HEK293 (cell line): ENCODE results near the gene MACROD1.

Experiments used
- CTCF ChIA-PET: fragments of 350-600 bp; formaldehyde crosslinking; extraction: SDS; loops from one replicate; lab custom pipeline; 2021; ENCODE audit warnings: antibody characterized with exemption; lab: Yijun Ruan, JAX
- POLR2A ChIA-PET: fragments of 300-600 bp; formaldehyde crosslinking; extraction: SDS; loops from one replicate; lab custom pipeline; 2020; ENCODE audit warnings: antibody characterized with exemption, inconsistent platforms; lab: Yijun Ruan, JAX
- H3K27ac ChIP-seq: fragments of 200-500 bp; sonication (Bioruptor generic); 2 replicates; pipeline ENCODE4 v1.5.1; 2014; ENCODE audit warnings: low read depth, low read length, control low read depth, inconsistent platforms; ENCODE audit errors: extremely low read depth
- H3K36me3 ChIP-seq, 2 experiments: fragments of 200-500 bp in 1 of 2; sonication (Bioruptor generic) in 1 of 2; 1 replicate in 1 of 2; 2 replicates in 1 of 2; pipeline ENCODE4 v1.5.1; 2014 to 2017; ENCODE audit warnings: inconsistent platforms in 2 of 2, low read length in 2 of 2; ENCODE audit not compliant: control insufficient read depth in 2 of 2, insufficient read depth in 1 of 2
- H3K4me1 ChIP-seq: fragments of 200-500 bp; sonication (Bioruptor generic); 2 replicates; pipeline ENCODE4 v1.5.1; 2014; ENCODE audit warnings: mild to moderate bottlenecking, low read length, inconsistent platforms; ENCODE audit not compliant: control insufficient read depth, insufficient read depth
- H3K4me3 ChIP-seq: 2 replicates; pipeline ENCODE4 v1.5.1; 2011; ENCODE audit warnings: low read depth, mild to moderate bottlenecking, control low read depth, low read length, moderate library complexity
- H3K9me3 ChIP-seq: fragments of 200-500 bp; sonication (Bioruptor generic); 2 replicates; pipeline ENCODE4 v1.5.1; 2014; ENCODE audit warnings: low read depth, low read length, inconsistent platforms; ENCODE audit not compliant: control insufficient read depth, insufficient read depth
- BCL11B ChIP-seq: fragments of 450-650 bp; formaldehyde crosslinking; IDR thresholded peaks from 2 replicates; pipeline ENCODE4 v1.5.1; 2016; ENCODE audit warnings: low read depth, missing biosample characterization, missing genetic modification characterization
- SP7 ChIP-seq: fragments of 450-650 bp; formaldehyde crosslinking; IDR thresholded peaks from 2 replicates; pipeline ENCODE4 v1.5.1; 2016; ENCODE audit warnings: missing biosample characterization, missing genetic modification characterization
- TCF7L2 ChIP-seq: IDR thresholded peaks from 2 replicates; pipeline ENCODE4 v1.6.1; 2011; ENCODE audit warnings: low read depth, mild to moderate bottlenecking, inconsistent platforms, low read length, moderate library complexity, borderline replicate concordance
- ZFP69B ChIP-seq: fragments of 450-650 bp; formaldehyde crosslinking; IDR thresholded peaks from 2 replicates; pipeline ENCODE4 v1.5.1; 2016; ENCODE audit warnings: missing biosample characterization, missing genetic modification characterization
- ZNF10 ChIP-seq: fragments of 450-650 bp; formaldehyde crosslinking; IDR thresholded peaks from 2 replicates; pipeline ENCODE4 v1.5.1; 2017; ENCODE audit warnings: missing biosample characterization, missing genetic modification characterization
- ZNF248 ChIP-seq: fragments of 450-650 bp; formaldehyde crosslinking; IDR thresholded peaks from 2 replicates; pipeline ENCODE4 v1.5.1; 2017; ENCODE audit warnings: missing biosample characterization, missing genetic modification characterization
- ZNF37A ChIP-seq: fragments of 450-650 bp; IDR thresholded peaks from 2 replicates; pipeline ENCODE4 v1.5.1; 2018; ENCODE audit warnings: missing biosample characterization, missing genetic modification characterization
- ZNF473 ChIP-seq: fragments of 450-650 bp; formaldehyde crosslinking; IDR thresholded peaks from 2 replicates; pipeline ENCODE4 v1.5.1; 2017; ENCODE audit warnings: missing biosample characterization, missing genetic modification characterization
- ZNF48 ChIP-seq: fragments of 450-650 bp; formaldehyde crosslinking; IDR thresholded peaks from 2 replicates; pipeline ENCODE4 v1.5.1; 2016; ENCODE audit warnings: missing biosample characterization, missing genetic modification characterization
- TF ChIP-seq, protein P1 (sequence below): fragments of 450-650 bp; formaldehyde crosslinking; IDR thresholded peaks from 2 replicates; pipeline ENCODE4 v1.5.1; 2016; ENCODE audit warnings: missing biosample characterization, missing genetic modification characterization
- TF ChIP-seq, protein P2 (sequence below): fragments of 450-650 bp; formaldehyde crosslinking; conservative IDR thresholded peaks from 2 replicates; pipeline ENCODE4 v1.5.1; 2016; ENCODE audit warnings: low read depth, missing biosample characterization, missing genetic modification characterization
- TF ChIP-seq, protein P3 (sequence below): fragments of 450-650 bp; formaldehyde crosslinking; IDR thresholded peaks from 2 replicates; pipeline ENCODE4 v1.5.1; 2016; ENCODE audit warnings: missing biosample characterization, missing genetic modification characterization
- TF ChIP-seq, protein P4 (sequence below): fragments of 450-650 bp; formaldehyde crosslinking; IDR thresholded peaks from 2 replicates; pipeline ENCODE4 v1.5.1; 2017; ENCODE audit warnings: missing biosample characterization, missing genetic modification characterization
- TF ChIP-seq, protein P5 (sequence below): fragments of 450-650 bp; formaldehyde crosslinking; IDR thresholded peaks from 2 replicates; pipeline ENCODE4 v1.5.1; 2016; ENCODE audit warnings: missing biosample characterization, missing genetic modification characterization, low read depth
- TF ChIP-seq, protein P6 (sequence below): fragments of 450-650 bp; IDR thresholded peaks from 2 replicates; pipeline ENCODE4 v1.5.1; 2018; ENCODE audit warnings: missing biosample characterization, mild to moderate bottlenecking, missing genetic modification characterization
- TF ChIP-seq, protein P7 (sequence below): fragments of 450-650 bp; formaldehyde crosslinking; IDR thresholded peaks from 2 replicates; pipeline ENCODE4 v1.5.1; 2016; ENCODE audit warnings: missing biosample characterization, missing genetic modification characterization
- TF ChIP-seq, protein P8 (sequence below): fragments of 450-650 bp; formaldehyde crosslinking; IDR thresholded peaks from 2 replicates; pipeline ENCODE4 v1.5.1; 2016; ENCODE audit warnings: missing biosample characterization, missing genetic modification characterization
- TF ChIP-seq, protein P9 (sequence below): fragments of 450-650 bp; formaldehyde crosslinking; IDR thresholded peaks from 2 replicates; pipeline ENCODE4 v1.5.1; 2016; ENCODE audit warnings: missing biosample characterization, missing genetic modification characterization

Gene MACROD1

DNA sequence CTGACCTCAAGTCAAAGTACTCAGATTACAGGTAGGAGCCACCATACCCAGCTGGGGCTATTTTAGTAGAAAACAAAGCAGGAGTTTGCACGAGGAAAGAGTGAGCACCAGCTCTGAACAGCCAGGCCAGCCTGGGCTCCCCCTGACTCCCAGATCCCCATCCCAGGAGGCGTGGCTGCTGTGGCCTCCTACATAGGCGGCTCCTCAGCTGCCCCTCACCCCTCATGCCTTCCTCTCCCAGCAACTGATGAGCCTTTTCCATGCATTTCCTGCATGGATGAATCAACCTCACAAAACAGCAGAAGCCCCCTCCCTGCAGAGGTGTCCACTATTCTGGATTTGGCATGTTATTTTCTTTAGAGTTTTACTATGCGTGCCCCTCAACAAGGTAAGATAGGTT is 140.7 kb downstream of the MACROD1 start:
- ChIA-PET CTCF (interaction anchor here (0.5 to 0.8 kb wide), 2 partner anchors 23 to 30 kb away, joined by 3 to 4 read pairs; no protein-coding TSS in a partner anchor), POLR2A (interaction anchor here (1.3 kb wide), 1 partner anchor 18 kb away, joined by 5 read pairs; no protein-coding TSS in a partner anchor)
- no peaks in the 10 kb centered on the region for H3K9me3 ChIP-seq
- no peak overlapping the region for H3K27ac ChIP-seq
- H3K4me3 ChIP-seq: no peak overlapping the region
- H3K36me3 ChIP-seq: no peaks in the 10 kb centered on the region
- H3K4me1 ChIP-seq: no peaks in the 10 kb centered on the region
- TF ChIP-seq ZNF48 (tag by site-specific recombination): no peak
- TF ChIP-seq, protein P1, sequence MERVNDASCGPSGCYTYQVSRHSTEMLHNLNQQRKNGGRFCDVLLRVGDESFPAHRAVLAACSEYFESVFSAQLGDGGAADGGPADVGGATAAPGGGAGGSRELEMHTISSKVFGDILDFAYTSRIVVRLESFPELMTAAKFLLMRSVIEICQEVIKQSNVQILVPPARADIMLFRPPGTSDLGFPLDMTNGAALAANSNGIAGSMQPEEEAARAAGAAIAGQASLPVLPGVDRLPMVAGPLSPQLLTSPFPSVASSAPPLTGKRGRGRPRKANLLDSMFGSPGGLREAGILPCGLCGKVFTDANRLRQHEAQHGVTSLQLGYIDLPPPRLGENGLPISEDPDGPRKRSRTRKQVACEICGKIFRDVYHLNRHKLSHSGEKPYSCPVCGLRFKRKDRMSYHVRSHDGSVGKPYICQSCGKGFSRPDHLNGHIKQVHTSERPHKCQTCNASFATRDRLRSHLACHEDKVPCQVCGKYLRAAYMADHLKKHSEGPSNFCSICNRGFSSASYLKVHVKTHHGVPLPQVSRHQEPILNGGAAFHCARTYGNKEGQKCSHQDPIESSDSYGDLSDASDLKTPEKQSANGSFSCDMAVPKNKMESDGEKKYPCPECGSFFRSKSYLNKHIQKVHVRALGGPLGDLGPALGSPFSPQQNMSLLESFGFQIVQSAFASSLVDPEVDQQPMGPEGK (tag by site-specific recombination): peak; percentile 32; the same call in 1 of the 2 replicates
- TF ChIP-seq, protein P2, sequence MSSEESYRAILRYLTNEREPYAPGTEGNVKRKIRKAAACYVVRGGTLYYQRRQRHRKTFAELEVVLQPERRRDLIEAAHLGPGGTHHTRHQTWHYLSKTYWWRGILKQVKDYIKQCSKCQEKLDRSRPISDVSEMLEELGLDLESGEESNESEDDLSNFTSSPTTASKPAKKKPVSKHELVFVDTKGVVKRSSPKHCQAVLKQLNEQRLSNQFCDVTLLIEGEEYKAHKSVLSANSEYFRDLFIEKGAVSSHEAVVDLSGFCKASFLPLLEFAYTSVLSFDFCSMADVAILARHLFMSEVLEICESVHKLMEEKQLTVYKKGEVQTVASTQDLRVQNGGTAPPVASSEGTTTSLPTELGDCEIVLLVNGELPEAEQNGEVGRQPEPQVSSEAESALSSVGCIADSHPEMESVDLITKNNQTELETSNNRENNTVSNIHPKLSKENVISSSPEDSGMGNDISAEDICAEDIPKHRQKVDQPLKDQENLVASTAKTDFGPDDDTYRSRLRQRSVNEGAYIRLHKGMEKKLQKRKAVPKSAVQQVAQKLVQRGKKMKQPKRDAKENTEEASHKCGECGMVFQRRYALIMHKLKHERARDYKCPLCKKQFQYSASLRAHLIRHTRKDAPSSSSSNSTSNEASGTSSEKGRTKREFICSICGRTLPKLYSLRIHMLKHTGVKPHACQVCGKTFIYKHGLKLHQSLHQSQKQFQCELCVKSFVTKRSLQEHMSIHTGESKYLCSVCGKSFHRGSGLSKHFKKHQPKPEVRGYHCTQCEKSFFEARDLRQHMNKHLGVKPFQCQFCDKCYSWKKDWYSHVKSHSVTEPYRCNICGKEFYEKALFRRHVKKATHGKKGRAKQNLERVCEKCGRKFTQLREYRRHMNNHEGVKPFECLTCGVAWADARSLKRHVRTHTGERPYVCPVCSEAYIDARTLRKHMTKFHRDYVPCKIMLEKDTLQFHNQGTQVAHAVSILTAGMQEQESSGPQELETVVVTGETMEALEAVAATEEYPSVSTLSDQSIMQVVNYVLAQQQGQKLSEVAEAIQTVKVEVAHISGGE (tag by site-specific recombination): no peak
- TF ChIP-seq ZNF10 (tag by site-specific recombination): peak; percentile 92
- TF ChIP-seq, protein P3, sequence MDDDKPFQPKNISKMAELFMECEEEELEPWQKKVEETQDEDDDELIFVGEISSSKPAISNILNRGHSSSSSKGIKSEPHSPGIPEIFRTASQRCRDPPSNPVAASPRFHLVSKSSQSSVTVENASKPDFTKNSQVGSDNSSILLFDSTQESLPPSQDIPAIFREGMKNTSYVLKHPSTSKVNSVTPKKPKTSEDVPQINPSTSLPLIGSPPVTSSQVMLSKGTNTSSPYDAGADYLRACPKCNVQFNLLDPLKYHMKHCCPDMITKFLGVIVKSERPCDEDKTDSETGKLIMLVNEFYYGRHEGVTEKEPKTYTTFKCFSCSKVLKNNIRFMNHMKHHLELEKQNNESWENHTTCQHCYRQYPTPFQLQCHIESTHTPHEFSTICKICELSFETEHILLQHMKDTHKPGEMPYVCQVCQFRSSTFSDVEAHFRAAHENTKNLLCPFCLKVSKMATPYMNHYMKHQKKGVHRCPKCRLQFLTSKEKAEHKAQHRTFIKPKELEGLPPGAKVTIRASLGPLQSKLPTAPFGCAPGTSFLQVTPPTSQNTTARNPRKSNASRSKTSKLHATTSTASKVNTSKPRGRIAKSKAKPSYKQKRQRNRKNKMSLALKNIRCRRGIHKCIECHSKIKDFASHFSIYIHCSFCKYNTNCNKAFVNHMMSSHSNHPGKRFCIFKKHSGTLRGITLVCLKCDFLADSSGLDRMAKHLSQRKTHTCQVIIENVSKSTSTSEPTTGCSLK (tag by site-specific recombination): no peak
- TF ChIP-seq BCL11B (tag by site-specific recombination): no peak
- no peak for TF ChIP-seq ZFP69B
- TF ChIP-seq TCF7L2: no peak
- TF ChIP-seq, protein P4, sequence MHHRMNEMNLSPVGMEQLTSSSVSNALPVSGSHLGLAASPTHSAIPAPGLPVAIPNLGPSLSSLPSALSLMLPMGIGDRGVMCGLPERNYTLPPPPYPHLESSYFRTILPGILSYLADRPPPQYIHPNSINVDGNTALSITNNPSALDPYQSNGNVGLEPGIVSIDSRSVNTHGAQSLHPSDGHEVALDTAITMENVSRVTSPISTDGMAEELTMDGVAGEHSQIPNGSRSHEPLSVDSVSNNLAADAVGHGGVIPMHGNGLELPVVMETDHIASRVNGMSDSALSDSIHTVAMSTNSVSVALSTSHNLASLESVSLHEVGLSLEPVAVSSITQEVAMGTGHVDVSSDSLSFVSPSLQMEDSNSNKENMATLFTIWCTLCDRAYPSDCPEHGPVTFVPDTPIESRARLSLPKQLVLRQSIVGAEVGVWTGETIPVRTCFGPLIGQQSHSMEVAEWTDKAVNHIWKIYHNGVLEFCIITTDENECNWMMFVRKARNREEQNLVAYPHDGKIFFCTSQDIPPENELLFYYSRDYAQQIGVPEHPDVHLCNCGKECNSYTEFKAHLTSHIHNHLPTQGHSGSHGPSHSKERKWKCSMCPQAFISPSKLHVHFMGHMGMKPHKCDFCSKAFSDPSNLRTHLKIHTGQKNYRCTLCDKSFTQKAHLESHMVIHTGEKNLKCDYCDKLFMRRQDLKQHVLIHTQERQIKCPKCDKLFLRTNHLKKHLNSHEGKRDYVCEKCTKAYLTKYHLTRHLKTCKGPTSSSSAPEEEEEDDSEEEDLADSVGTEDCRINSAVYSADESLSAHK (tag by site-specific recombination): no peak
- TF ChIP-seq, protein P5, sequence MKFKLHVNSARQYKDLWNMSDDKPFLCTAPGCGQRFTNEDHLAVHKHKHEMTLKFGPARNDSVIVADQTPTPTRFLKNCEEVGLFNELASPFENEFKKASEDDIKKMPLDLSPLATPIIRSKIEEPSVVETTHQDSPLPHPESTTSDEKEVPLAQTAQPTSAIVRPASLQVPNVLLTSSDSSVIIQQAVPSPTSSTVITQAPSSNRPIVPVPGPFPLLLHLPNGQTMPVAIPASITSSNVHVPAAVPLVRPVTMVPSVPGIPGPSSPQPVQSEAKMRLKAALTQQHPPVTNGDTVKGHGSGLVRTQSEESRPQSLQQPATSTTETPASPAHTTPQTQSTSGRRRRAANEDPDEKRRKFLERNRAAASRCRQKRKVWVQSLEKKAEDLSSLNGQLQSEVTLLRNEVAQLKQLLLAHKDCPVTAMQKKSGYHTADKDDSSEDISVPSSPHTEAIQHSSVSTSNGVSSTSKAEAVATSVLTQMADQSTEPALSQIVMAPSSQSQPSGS (tag by site-specific recombination): no peak
- TF ChIP-seq, protein P6, sequence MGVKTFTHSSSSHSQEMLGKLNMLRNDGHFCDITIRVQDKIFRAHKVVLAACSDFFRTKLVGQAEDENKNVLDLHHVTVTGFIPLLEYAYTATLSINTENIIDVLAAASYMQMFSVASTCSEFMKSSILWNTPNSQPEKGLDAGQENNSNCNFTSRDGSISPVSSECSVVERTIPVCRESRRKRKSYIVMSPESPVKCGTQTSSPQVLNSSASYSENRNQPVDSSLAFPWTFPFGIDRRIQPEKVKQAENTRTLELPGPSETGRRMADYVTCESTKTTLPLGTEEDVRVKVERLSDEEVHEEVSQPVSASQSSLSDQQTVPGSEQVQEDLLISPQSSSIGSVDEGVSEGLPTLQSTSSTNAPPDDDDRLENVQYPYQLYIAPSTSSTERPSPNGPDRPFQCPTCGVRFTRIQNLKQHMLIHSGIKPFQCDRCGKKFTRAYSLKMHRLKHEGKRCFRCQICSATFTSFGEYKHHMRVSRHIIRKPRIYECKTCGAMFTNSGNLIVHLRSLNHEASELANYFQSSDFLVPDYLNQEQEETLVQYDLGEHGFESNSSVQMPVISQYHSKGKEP (tag by site-specific recombination): peak; percentile 76
- TF ChIP-seq, protein P7, sequence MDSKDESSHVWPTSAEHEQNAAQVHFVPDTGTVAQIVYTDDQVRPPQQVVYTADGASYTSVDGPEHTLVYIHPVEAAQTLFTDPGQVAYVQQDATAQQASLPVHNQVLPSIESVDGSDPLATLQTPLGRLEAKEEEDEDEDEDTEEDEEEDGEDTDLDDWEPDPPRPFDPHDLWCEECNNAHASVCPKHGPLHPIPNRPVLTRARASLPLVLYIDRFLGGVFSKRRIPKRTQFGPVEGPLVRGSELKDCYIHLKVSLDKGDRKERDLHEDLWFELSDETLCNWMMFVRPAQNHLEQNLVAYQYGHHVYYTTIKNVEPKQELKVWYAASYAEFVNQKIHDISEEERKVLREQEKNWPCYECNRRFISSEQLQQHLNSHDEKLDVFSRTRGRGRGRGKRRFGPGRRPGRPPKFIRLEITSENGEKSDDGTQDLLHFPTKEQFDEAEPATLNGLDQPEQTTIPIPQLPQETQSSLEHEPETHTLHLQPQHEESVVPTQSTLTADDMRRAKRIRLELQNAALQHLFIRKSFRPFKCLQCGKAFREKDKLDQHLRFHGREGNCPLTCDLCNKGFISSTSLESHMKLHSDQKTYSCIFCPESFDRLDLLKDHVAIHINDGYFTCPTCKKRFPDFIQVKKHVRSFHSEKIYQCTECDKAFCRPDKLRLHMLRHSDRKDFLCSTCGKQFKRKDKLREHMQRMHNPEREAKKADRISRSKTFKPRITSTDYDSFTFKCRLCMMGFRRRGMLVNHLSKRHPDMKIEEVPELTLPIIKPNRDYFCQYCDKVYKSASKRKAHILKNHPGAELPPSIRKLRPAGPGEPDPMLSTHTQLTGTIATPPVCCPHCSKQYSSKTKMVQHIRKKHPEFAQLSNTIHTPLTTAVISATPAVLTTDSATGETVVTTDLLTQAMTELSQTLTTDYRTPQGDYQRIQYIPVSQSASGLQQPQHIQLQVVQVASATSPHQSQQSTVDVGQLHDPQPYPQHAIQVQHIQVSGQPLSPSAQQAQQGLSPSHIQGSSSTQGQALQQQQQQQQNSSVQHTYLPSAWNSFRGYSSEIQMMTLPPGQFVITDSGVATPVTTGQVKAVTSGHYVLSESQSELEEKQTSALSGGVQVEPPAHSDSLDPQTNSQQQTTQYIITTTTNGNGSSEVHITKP (tag by site-specific recombination): peak; percentile 43; the same call in 1 of the 2 replicates
- TF ChIP-seq ZNF248 (tag by site-specific recombination): no peak
- TF ChIP-seq, protein P8, sequence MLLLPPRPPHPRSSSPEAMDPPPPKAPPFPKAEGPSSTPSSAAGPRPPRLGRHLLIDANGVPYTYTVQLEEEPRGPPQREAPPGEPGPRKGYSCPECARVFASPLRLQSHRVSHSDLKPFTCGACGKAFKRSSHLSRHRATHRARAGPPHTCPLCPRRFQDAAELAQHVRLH (tag by site-specific recombination): no peak
- TF ChIP-seq, protein P9, sequence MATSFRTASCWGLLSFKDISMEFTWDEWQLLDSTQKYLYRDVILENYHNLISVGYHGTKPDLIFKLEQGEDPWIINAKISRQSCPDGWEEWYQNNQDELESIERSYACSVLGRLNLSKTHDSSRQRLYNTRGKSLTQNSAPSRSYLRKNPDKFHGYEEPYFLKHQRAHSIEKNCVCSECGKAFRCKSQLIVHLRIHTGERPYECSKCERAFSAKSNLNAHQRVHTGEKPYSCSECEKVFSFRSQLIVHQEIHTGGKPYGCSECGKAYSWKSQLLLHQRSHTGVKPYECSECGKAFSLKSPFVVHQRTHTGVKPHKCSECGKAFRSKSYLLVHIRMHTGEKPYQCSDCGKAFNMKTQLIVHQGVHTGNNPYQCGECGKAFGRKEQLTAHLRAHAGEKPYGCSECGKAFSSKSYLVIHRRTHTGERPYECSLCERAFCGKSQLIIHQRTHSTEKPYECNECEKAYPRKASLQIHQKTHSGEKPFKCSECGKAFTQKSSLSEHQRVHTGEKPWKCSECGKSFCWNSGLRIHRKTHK (tag by site-specific recombination): no peak
- no peak for TF ChIP-seq ZNF473 (tag by site-specific recombination)
- no peak for TF ChIP-seq ZNF37A
- no peak for TF ChIP-seq SP7
